PC-9 (cell line): ENCODE data around the gene C3orf52.

Source experiments
- EZH2 ChIP-seq: fragments of 200-600 bp; sonication (generic); IDR thresholded peaks from 2 replicates; pipeline ENCODE4 v1.8.0; 2017; ENCODE audit warnings: antibody characterized with exemption, low read depth
- TF ChIP-seq, protein P1 (sequence below): fragments of 200-600 bp; sonication (generic); conservative IDR thresholded peaks from 2 replicates; pipeline ENCODE4 v1.6.1; 2017; ENCODE audit warnings: mixed run types, antibody characterized with exemption, mild to moderate bottlenecking, moderate library complexity

DNA sequence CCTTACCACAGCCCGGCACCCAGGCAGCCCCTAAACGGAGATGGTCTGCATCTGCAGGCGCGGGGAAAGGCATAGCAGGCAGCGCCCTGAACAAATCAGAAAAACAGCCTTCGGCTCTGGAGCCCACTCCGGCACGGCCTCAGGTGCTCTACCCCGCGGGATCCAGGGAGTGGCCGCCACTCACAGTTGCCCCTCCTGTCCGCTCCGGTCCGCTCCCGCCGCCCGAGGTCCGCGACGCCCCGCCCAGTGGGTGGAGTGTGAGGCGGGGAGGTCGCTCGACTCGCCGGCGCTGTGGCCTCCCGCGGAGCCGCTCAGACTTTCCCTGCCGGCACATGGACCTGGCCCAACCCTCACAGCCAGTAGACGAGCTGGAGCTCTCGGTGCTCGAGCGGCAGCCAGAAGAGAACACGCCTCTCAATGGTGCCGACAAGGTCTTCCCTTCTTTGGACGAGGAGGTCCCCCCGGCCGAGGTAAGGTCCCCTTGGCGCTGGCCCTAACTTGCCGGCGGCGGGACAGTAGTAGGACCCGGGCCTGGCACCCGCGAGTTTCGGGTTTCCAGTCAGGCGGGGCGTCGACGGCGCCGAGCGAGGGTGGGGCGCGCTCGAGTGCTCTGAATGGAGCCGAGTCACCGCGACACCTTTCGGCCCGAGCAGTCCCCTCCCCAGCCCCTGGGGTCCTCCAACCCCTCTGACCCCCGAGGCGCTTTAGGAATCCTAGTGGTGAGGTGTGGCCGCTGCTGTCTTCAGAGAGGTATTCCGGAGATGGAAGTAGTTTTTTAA, at the start of gene C3orf52:
- TF ChIP-seq, protein P1, sequence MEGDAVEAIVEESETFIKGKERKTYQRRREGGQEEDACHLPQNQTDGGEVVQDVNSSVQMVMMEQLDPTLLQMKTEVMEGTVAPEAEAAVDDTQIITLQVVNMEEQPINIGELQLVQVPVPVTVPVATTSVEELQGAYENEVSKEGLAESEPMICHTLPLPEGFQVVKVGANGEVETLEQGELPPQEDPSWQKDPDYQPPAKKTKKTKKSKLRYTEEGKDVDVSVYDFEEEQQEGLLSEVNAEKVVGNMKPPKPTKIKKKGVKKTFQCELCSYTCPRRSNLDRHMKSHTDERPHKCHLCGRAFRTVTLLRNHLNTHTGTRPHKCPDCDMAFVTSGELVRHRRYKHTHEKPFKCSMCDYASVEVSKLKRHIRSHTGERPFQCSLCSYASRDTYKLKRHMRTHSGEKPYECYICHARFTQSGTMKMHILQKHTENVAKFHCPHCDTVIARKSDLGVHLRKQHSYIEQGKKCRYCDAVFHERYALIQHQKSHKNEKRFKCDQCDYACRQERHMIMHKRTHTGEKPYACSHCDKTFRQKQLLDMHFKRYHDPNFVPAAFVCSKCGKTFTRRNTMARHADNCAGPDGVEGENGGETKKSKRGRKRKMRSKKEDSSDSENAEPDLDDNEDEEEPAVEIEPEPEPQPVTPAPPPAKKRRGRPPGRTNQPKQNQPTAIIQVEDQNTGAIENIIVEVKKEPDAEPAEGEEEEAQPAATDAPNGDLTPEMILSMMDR: no peak; the same call in 1 of the 2 replicates
- TF ChIP-seq EZH2: no peak
